WTC11 (cell line): Measurements from ENCODE around the gene NFATC2. TPM values are rescaled to one million over a fixed set of nuclear protein-coding genes. Genes with fewer than 3 reads are reported as not detected.

Experiments used
- ATAC-seq: fragments of 200-7000 bp; cut with Tn5 transposase; 2 replicates; pipeline ENCODE4 v1.10.0; 2021; ENCODE audit warnings: mild to moderate bottlenecking, moderate library complexity
- CTCF ChIA-PET: fragments of 300-600 bp; sonication (Branson Sonifier 250); formaldehyde crosslinking; loops from one replicate; lab custom pipeline; 2021; ENCODE audit warnings: antibody characterized with exemption; lab: Charles Lee
- POLR2A ChIA-PET: fragments of 350-600 bp; sonication (Branson Sonifier 250); formaldehyde crosslinking; loops from one replicate; lab custom pipeline; 2021; ENCODE audit warnings: antibody characterized with exemption; lab: Charles Lee
- DNase-seq: peaks from one replicate; pipeline ENCODE4 v3.0.0; 2021; ENCODE audit warnings: low spot score
- H3K27ac Mint-ChIP-seq: 2 replicates; pipeline ENCODE4 v1.8.0; 2021; ENCODE audit warnings: mixed read lengths
- H3K27me3 Mint-ChIP-seq: 2 replicates; pipeline ENCODE4 v1.8.0; 2021; ENCODE audit warnings: low read depth, mild to moderate bottlenecking, moderate library complexity, mixed read lengths
- H3K36me3 Mint-ChIP-seq: 2 replicates; pipeline ENCODE4 v1.8.0; 2021; ENCODE audit warnings: mixed read lengths
- H3K4me1 Mint-ChIP-seq: 2 replicates; pipeline ENCODE4 v1.8.0; 2022; ENCODE audit warnings: mixed read lengths
- H3K4me3 Mint-ChIP-seq: 2 replicates; pipeline ENCODE4 v1.8.0; 2021; ENCODE audit warnings: mild to moderate bottlenecking, moderate library complexity, mixed read lengths
- H3K9me3 Mint-ChIP-seq: 2 replicates; pipeline ENCODE4 v1.8.0; 2021; ENCODE audit warnings: mixed read lengths
- ATF1 ChIP-seq: sonication (generic); formaldehyde crosslinking; IDR thresholded peaks from 2 replicates; pipeline ENCODE4 v1.8.1; 2023; ENCODE audit warnings: mild to moderate bottlenecking, moderate library complexity, missing genetic modification reagents
- CBFB ChIP-seq: sonication (generic); formaldehyde crosslinking; IDR thresholded peaks from 2 replicates; pipeline ENCODE4 v1.8.1; 2022; ENCODE audit warnings: mild to moderate bottlenecking, low read depth, missing genetic modification reagents
- CREM ChIP-seq: sonication (generic); formaldehyde crosslinking; IDR thresholded peaks from 2 replicates; pipeline ENCODE4 v1.8.1; 2022; ENCODE audit warnings: mild to moderate bottlenecking, missing genetic modification reagents, moderate library complexity
- EMX1 ChIP-seq: fragments of 250-450 bp; sonication (Bioruptor Pico); IDR thresholded peaks from 2 replicates; pipeline ENCODE4 v1.8.0; 2021; ENCODE audit warnings: mild to moderate bottlenecking
- GRHL2 ChIP-seq: fragments of 250-450 bp; sonication (Bioruptor Pico); IDR thresholded peaks from 2 replicates; pipeline ENCODE4 v1.8.0; 2022; ENCODE audit warnings: mild to moderate bottlenecking, moderate library complexity; ENCODE audit not compliant: insufficient replicate concordance, severe bottlenecking
- MYBL2 ChIP-seq: sonication (generic); formaldehyde crosslinking; IDR thresholded peaks from 2 replicates; pipeline ENCODE4 v1.8.1; 2023; ENCODE audit warnings: mild to moderate bottlenecking, moderate library complexity, missing genetic modification reagents
- NFE2L1 ChIP-seq: sonication (generic); formaldehyde crosslinking; IDR thresholded peaks from 2 replicates; pipeline ENCODE4 v1.8.1; 2023; ENCODE audit warnings: missing genetic modification reagents
- NR3C1 ChIP-seq: sonication (generic); formaldehyde crosslinking; conservative IDR thresholded peaks from 2 replicates; pipeline ENCODE4 v1.8.1; 2023; ENCODE audit warnings: low read depth, mild to moderate bottlenecking, missing genetic modification reagents
- TP53 ChIP-seq: sonication (generic); formaldehyde crosslinking; IDR thresholded peaks from 2 replicates; pipeline ENCODE4 v1.8.1; 2023; ENCODE audit warnings: mild to moderate bottlenecking, missing genetic modification reagents
- ZNF219 ChIP-seq: sonication (generic); formaldehyde crosslinking; IDR thresholded peaks from 2 replicates; pipeline ENCODE4 v1.8.0; 2023; ENCODE audit warnings: missing genetic modification reagents, mild to moderate bottlenecking, borderline replicate concordance
- ZNF232 ChIP-seq: sonication (generic); formaldehyde crosslinking; IDR thresholded peaks from 2 replicates; pipeline ENCODE4 v1.8.0; 2022; ENCODE audit warnings: mild to moderate bottlenecking, missing genetic modification reagents
- total RNA-seq: library from RNA; stranded (reverse); gene quantifications from 3 replicates; pipeline ENCODE4 v1.2.3, GENCODE V29; 2021
- TF ChIP-seq, protein P1 (sequence below): sonication (generic); formaldehyde crosslinking; IDR thresholded peaks from 2 replicates; pipeline ENCODE4 v1.8.0; 2023; ENCODE audit warnings: missing genetic modification reagents, mild to moderate bottlenecking, borderline replicate concordance
- TF ChIP-seq, protein P2 (sequence below): sonication (generic); formaldehyde crosslinking; IDR thresholded peaks from 2 replicates; pipeline ENCODE4 v1.8.1; 2023; ENCODE audit warnings: mild to moderate bottlenecking, missing genetic modification reagents
- TF ChIP-seq, protein P3 (sequence below): sonication (generic); formaldehyde crosslinking; IDR thresholded peaks from 2 replicates; pipeline ENCODE4 v1.8.0; 2022; ENCODE audit warnings: missing genetic modification reagents
- TF ChIP-seq, protein P4 (sequence below): sonication (generic); formaldehyde crosslinking; IDR thresholded peaks from 2 replicates; pipeline ENCODE4 v1.8.0; 2023; ENCODE audit warnings: missing genetic modification reagents
- TF ChIP-seq, protein P5 (sequence below): sonication (generic); formaldehyde crosslinking; IDR thresholded peaks from 2 replicates; pipeline ENCODE4 v1.8.1; 2023; ENCODE audit warnings: mild to moderate bottlenecking, missing genetic modification reagents, moderate library complexity
- TF ChIP-seq, protein P6 (sequence below): fragments of 250-450 bp; sonication (Bioruptor Pico); IDR thresholded peaks from 2 replicates; pipeline ENCODE4 v1.9.0; 2021; ENCODE audit warnings: moderate library complexity, mild to moderate bottlenecking, inconsistent platforms, borderline replicate concordance

NFATC2 gene
- total RNA-seq, 1 experiment from 2014 or later, result 1.7 TPM

DNA sequence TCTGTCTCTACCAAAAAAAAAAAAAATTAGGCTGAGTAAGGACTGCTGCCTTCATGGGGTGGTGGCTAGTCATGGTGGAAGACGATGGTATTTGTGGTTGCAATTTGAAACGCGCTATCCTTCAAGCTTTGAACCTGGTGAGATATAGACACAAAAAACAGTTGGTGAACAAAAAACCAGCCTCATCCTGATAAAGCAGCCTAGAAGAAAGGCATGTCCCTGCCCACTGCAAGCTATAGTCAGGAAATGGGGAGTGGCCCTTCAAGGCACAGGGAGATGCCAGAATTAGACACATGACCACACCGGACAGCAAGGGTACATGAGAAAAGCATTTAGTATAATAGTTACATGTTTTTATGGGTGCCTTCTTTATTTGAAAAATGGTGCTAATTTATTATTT is 193.6 kb downstream of the NFATC2 start (continued):
- TF ChIP-seq, protein P1, sequence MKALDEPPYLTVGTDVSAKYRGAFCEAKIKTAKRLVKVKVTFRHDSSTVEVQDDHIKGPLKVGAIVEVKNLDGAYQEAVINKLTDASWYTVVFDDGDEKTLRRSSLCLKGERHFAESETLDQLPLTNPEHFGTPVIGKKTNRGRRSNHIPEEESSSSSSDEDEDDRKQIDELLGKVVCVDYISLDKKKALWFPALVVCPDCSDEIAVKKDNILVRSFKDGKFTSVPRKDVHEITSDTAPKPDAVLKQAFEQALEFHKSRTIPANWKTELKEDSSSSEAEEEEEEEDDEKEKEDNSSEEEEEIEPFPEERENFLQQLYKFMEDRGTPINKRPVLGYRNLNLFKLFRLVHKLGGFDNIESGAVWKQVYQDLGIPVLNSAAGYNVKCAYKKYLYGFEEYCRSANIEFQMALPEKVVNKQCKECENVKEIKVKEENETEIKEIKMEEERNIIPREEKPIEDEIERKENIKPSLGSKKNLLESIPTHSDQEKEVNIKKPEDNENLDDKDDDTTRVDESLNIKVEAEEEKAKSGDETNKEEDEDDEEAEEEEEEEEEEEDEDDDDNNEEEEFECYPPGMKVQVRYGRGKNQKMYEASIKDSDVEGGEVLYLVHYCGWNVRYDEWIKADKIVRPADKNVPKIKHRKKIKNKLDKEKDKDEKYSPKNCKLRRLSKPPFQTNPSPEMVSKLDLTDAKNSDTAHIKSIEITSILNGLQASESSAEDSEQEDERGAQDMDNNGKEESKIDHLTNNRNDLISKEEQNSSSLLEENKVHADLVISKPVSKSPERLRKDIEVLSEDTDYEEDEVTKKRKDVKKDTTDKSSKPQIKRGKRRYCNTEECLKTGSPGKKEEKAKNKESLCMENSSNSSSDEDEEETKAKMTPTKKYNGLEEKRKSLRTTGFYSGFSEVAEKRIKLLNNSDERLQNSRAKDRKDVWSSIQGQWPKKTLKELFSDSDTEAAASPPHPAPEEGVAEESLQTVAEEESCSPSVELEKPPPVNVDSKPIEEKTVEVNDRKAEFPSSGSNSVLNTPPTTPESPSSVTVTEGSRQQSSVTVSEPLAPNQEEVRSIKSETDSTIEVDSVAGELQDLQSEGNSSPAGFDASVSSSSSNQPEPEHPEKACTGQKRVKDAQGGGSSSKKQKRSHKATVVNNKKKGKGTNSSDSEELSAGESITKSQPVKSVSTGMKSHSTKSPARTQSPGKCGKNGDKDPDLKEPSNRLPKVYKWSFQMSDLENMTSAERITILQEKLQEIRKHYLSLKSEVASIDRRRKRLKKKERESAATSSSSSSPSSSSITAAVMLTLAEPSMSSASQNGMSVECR (CRISPR knock-in tag), result no peak
- TF ChIP-seq MYBL2 (CRISPR knock-in tag) (no peak), NR3C1 (CRISPR knock-in tag) (no peak)
- TF ChIP-seq, protein P2, sequence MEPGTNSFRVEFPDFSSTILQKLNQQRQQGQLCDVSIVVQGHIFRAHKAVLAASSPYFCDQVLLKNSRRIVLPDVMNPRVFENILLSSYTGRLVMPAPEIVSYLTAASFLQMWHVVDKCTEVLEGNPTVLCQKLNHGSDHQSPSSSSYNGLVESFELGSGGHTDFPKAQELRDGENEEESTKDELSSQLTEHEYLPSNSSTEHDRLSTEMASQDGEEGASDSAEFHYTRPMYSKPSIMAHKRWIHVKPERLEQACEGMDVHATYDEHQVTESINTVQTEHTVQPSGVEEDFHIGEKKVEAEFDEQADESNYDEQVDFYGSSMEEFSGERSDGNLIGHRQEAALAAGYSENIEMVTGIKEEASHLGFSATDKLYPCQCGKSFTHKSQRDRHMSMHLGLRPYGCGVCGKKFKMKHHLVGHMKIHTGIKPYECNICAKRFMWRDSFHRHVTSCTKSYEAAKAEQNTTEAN (CRISPR knock-in tag), result no peak

DNA sequence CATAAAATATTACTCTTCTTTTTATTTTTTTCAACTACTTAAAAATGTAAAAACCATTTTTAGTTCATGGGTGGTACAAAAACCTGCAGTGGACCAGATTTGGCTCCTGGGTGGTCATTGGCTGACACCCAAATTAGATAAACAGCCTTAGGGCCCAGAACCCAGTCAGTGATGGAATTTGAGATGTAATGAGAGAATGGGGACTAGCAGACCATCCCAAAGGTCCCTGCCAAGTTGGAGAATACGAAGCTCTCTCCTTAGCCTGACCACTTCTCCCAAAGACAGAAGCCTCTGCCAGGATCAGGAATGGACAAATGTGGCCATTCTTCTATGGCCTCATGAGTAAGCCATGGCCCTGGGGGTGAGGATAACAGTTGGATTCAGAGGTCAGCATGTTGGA is 194.7 kb downstream of the NFATC2 start:
- no peak overlapping the region for H3K27ac Mint-ChIP-seq
- ATAC-seq, result no peak
- peaks cover 5% of the 10 kb centered on the region for H3K36me3 Mint-ChIP-seq
- no peak overlapping the region for H3K4me3 Mint-ChIP-seq
- peaks cover 15% of the 10 kb centered on the region for H3K9me3 Mint-ChIP-seq
- CTCF ChIA-PET, result interaction anchor here (0.6 to 3.3 kb wide), 2 partner anchors 258 to 355 kb away, joined by 4 to 13 read pairs; no protein-coding TSS in a partner anchor
- H3K4me1 Mint-ChIP-seq, result 0 out of 2 replicates have a peak, but pooled peaks cover 2% of the 10 kb centered on the region
- no peak for DNase-seq
- H3K27me3 Mint-ChIP-seq, result peaks cover 10% of the 10 kb centered on the region
- POLR2A ChIA-PET, result no interaction called here
- TF ChIP-seq TP53 (CRISPR knock-in tag) (no peak), EMX1 (CRISPR knock-in tag) (no peak)
- TF ChIP-seq, all 79 proteins: peak for 0

DNA sequence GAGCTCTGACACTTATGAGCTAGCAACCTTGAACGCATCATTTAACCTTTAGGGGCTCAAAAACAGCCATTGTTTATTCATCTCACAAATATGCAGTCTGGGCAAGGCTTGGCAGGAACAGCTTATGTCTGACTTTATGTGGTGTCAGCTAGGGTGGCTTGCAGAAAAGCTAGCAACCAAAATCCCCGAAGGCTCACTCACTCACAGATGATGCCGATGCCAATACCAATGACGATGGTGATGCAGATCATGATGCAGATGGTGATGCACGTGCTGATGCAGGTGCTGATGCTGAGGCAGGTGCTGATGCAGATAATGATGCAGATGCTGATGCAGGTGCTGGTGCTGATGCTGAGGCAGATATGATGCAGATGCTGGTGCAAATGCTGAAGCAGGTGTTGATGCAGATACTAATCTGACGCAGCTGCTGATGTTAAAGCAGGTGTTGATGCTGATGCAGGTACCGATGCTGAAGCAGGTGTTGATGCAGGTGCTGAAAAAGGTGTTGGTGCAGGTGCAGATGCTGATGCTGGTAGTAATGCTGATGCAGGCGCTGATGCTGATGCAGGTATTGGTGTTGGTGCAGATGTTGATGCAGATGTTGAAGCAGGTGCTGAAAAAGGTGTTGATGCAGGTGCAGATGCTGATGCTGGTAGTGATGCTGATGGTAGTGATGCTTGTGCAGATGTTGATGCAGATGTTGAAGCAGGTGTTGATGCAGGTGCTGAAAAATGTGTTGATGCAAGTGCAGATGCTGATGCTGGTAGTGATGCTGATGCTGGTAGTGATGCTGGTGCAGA is 195.6 kb downstream of the NFATC2 start:
- Mint-ChIP-seq H3K4me3 (no peak overlapping the region), H3K9me3 (peaks cover 15% of the 10 kb centered on the region), H3K27me3 (peaks cover 10% of the 10 kb centered on the region), H3K36me3 (peaks cover 5% of the 10 kb centered on the region), H3K4me1 (0 out of 2 replicates have a peak, but pooled peaks cover 3% of the 10 kb centered on the region), H3K27ac (no peak overlapping the region)
- DNase-seq (no peak), ATAC-seq (no peak)
- ChIA-PET POLR2A (no interaction called here), CTCF (interaction anchor here (1.0 kb wide), 1 partner anchor 21 kb away, joined by 5 read pairs; no protein-coding TSS in a partner anchor)
- TF ChIP-seq GRHL2 (CRISPR knock-in tag) (no peak), CBFB (no peak), ZNF219 (CRISPR knock-in tag) (no peak), EMX1 (CRISPR knock-in tag) (no peak), ZNF232 (CRISPR knock-in tag) (no peak), CREM (CRISPR knock-in tag) (no peak), ATF1 (no peak), NFE2L1 (CRISPR knock-in tag) (no peak)
- TF ChIP-seq, protein P3, sequence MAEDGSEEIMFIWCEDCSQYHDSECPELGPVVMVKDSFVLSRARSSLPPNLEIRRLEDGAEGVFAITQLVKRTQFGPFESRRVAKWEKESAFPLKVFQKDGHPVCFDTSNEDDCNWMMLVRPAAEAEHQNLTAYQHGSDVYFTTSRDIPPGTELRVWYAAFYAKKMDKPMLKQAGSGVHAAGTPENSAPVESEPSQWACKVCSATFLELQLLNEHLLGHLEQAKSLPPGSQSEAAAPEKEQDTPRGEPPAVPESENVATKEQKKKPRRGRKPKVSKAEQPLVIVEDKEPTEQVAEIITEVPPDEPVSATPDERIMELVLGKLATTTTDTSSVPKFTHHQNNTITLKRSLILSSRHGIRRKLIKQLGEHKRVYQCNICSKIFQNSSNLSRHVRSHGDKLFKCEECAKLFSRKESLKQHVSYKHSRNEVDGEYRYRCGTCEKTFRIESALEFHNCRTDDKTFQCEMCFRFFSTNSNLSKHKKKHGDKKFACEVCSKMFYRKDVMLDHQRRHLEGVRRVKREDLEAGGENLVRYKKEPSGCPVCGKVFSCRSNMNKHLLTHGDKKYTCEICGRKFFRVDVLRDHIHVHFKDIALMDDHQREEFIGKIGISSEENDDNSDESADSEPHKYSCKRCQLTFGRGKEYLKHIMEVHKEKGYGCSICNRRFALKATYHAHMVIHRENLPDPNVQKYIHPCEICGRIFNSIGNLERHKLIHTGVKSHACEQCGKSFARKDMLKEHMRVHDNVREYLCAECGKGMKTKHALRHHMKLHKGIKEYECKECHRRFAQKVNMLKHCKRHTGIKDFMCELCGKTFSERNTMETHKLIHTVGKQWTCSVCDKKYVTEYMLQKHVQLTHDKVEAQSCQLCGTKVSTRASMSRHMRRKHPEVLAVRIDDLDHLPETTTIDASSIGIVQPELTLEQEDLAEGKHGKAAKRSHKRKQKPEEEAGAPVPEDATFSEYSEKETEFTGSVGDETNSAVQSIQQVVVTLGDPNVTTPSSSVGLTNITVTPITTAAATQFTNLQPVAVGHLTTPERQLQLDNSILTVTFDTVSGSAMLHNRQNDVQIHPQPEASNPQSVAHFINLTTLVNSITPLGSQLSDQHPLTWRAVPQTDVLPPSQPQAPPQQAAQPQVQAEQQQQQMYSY (CRISPR knock-in tag), result no peak
- TF ChIP-seq, protein P4, sequence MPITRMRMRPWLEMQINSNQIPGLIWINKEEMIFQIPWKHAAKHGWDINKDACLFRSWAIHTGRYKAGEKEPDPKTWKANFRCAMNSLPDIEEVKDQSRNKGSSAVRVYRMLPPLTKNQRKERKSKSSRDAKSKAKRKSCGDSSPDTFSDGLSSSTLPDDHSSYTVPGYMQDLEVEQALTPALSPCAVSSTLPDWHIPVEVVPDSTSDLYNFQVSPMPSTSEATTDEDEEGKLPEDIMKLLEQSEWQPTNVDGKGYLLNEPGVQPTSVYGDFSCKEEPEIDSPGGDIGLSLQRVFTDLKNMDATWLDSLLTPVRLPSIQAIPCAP (CRISPR knock-in tag), result no peak
- TF ChIP-seq, protein P5, sequence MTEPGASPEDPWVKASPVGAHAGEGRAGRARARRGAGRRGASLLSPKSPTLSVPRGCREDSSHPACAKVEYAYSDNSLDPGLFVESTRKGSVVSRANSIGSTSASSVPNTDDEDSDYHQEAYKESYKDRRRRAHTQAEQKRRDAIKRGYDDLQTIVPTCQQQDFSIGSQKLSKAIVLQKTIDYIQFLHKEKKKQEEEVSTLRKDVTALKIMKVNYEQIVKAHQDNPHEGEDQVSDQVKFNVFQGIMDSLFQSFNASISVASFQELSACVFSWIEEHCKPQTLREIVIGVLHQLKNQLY, result no peak
- TF ChIP-seq, protein P2 (CRISPR knock-in tag), result no peak
- TF ChIP-seq, protein P6, sequence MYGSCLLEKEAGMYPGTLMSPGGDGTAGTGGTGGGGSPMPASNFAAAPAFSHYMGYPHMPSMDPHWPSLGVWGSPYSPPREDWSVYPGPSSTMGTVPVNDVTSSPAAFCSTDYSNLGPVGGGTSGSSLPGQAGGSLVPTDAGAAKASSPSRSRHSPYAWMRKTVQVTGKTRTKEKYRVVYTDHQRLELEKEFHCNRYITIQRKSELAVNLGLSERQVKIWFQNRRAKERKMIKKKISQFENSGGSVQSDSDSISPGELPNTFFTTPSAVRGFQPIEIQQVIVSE, result no peak
